Keratinocyte (primary cell): ENCODE results near the gene USP12.

ENCODE experiments used
- EZH2 ChIP-seq: IDR thresholded peaks from one replicate; pipeline ENCODE4 v1.6.1; 2012; ENCODE audit warnings: inconsistent platforms, mild to moderate bottlenecking, low read length, moderate library complexity
- TF ChIP-seq, protein P1 (sequence below), 3 experiments: IDR thresholded peaks in 1 of 3; conservative IDR thresholded peaks in 1 of 3; optimal IDR thresholded peaks in 1 of 3; 2 replicates in 2 of 3; 3 replicates in 1 of 3; pipeline versions ENCODE3 to v1.5.1; 2011; ENCODE audit warnings: low read length in 3 of 3, mild to moderate bottlenecking in 3 of 3, moderate library complexity in 2 of 3, control low read depth in 1 of 3, inconsistent platforms in 1 of 3; ENCODE audit not compliant: insufficient read depth in 2 of 3; ENCODE audit errors: extremely low read depth in 1 of 3

DNA sequence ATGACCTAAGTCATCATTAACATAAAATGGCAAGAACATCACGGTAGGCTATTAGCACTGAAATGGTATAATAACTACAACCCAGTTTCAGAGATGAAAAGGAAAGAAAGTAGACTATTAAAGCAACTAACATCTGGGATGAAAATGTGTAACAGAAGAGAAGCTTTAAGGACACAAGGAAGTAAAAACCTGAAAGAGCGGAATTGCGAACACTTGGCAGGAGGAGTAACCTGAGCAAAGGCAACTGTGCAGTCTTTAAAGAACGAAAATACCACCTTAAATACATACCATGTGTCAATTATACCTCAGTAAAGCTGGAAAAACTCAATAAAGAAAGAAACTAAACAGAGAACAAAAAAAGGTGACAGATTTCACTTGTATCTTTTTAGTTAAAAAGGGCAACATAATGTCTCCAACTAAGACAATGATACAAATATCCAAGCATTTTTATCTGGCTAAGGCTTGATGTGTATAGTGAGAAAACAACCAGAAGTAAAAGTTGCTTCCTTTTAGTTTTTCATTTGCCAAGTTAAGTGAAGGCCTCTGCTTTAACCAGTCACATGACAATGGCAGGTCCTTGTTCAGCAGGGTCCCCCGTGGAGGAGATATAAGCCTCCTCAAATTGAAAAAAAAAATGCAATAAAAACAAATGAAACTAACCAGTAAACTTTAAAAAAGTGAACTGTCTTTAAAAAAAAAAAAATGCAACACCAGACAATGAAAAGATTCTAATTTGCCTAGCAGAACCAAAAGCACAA, 11.6 kb downstream of the USP12 start:
- TF ChIP-seq, protein P1, sequence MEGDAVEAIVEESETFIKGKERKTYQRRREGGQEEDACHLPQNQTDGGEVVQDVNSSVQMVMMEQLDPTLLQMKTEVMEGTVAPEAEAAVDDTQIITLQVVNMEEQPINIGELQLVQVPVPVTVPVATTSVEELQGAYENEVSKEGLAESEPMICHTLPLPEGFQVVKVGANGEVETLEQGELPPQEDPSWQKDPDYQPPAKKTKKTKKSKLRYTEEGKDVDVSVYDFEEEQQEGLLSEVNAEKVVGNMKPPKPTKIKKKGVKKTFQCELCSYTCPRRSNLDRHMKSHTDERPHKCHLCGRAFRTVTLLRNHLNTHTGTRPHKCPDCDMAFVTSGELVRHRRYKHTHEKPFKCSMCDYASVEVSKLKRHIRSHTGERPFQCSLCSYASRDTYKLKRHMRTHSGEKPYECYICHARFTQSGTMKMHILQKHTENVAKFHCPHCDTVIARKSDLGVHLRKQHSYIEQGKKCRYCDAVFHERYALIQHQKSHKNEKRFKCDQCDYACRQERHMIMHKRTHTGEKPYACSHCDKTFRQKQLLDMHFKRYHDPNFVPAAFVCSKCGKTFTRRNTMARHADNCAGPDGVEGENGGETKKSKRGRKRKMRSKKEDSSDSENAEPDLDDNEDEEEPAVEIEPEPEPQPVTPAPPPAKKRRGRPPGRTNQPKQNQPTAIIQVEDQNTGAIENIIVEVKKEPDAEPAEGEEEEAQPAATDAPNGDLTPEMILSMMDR (optimal IDR thresholded peaks at IDR 0.05 in 1 of 3, IDR thresholded peaks at IDR 0.05 in 1 of 3, conservative IDR thresholded peaks at IDR 0.05 in 1 of 3; ENCODE audit: extremely low read depth in 1 of 3, insufficient read depth in 2 of 3, low read length in 3 of 3), result no peak
- no peak for TF ChIP-seq EZH2
